H1 (cell line): ENCODE data around the gene RAMACL. TPM values are rescaled to one million over a fixed set of nuclear protein-coding genes. Genes with fewer than 3 reads are reported as not detected.

Experiments
- CTCF ChIA-PET: fragments of 300-600 bp; sonication (Branson Sonifier 250); formaldehyde crosslinking; loops from one replicate; lab custom pipeline; 2021; ENCODE audit not compliant: partially characterized antibody; lab: Charles Lee
- POLR2A ChIA-PET: fragments of 300-600 bp; sonication (Branson Sonifier 250); formaldehyde crosslinking; loops from one replicate; lab custom pipeline; 2021; ENCODE audit warnings: inconsistent platforms; ENCODE audit not compliant: partially characterized antibody; lab: Charles Lee
- DNase-seq, 2 experiments: peaks; one replicate each; pipeline versions ENCODE4 v3.0.0 to v3.0.0-alpha.2; 2010 to 2022; ENCODE audit warnings: low spot score in 2 of 2, low read depth in 1 of 2, mixed read lengths in 1 of 2
- FAIRE-seq: peaks from 2 replicates; lab custom pipeline; 2011; peaks lifted over from hg19 to GRCh38; lab: Jason Lieb, UNC
- H2AFZ ChIP-seq: 2 replicates; pipeline ENCODE4 v1.8.1; 2012; ENCODE audit warnings: low read length, inconsistent platforms
- H2AK5ac ChIP-seq: 2 replicates; pipeline ENCODE4 v1.6.1; 2013; ENCODE audit warnings: low read depth, low read length
- H2BK120ac ChIP-seq: replicated peaks from 2 replicates; pipeline ENCODE3; 2013; ENCODE audit warnings: low read depth, low read length, inconsistent platforms
- H2BK12ac ChIP-seq: 2 replicates; pipeline ENCODE4 v1.6.1; 2013; ENCODE audit warnings: low read depth, low read length
- H2BK15ac ChIP-seq: 2 replicates; pipeline ENCODE4 v1.6.1; 2013; ENCODE audit warnings: low read length
- H2BK20ac ChIP-seq: 2 replicates; pipeline ENCODE4 v1.6.1; 2013; ENCODE audit warnings: low read length
- H2BK5ac ChIP-seq: 2 replicates; pipeline ENCODE4 v1.6.1; 2013; ENCODE audit warnings: low read depth, low read length
- H3K14ac ChIP-seq: 2 replicates; pipeline ENCODE4 v1.6.1; 2013; ENCODE audit warnings: inconsistent platforms; ENCODE audit not compliant: insufficient read length
- H3K18ac ChIP-seq: 2 replicates; pipeline ENCODE4 v1.6.1; 2013; ENCODE audit warnings: low read length; ENCODE audit errors: extremely low read depth
- H3K23ac ChIP-seq: 2 replicates; pipeline ENCODE4 v1.6.1; 2013; ENCODE audit warnings: inconsistent platforms; ENCODE audit not compliant: insufficient read length
- H3K23me2 ChIP-seq: 2 replicates; pipeline ENCODE4 v1.6.1; 2013; ENCODE audit warnings: low read depth, low read length
- H3K27ac ChIP-seq: 2 replicates; pipeline ENCODE4 v1.6.1; 2011; ENCODE audit warnings: low read depth, low read length, inconsistent platforms
- H3K27me3 ChIP-seq, 4 experiments: replicated peaks in 1 of 4; 1 replicate in 1 of 4; 2 replicates in 3 of 4; pipeline versions ENCODE4 v1.6.1 to v1.8.1; 2011 to 2013; ENCODE audit warnings: low read length in 3 of 4, mild to moderate bottlenecking in 3 of 4, inconsistent platforms in 2 of 4, mixed read lengths in 2 of 4, moderate library complexity in 1 of 4; ENCODE audit not compliant: control insufficient read depth in 3 of 4, insufficient read depth in 3 of 4; ENCODE audit errors: extremely low read depth in 1 of 4
- H3K36me3 ChIP-seq, 4 experiments: 2 replicates each; pipeline versions ENCODE4 v1.6.1 to v1.8.1; 2011 to 2013; ENCODE audit warnings: mild to moderate bottlenecking in 4 of 4, low read length in 3 of 4, moderate library complexity in 2 of 4, control low read depth in 1 of 4, inconsistent platforms in 1 of 4; ENCODE audit not compliant: insufficient read depth in 4 of 4, control insufficient read depth in 2 of 4
- H3K4ac ChIP-seq: replicated peaks from 2 replicates; pipeline ENCODE3; 2013; ENCODE audit warnings: low read length, low read depth, mixed read lengths, inconsistent platforms; ENCODE audit not compliant: insufficient read length
- H3K4me1 ChIP-seq, 4 experiments: replicated peaks in 1 of 4; 1 replicate in 1 of 4; 2 replicates in 3 of 4; pipeline versions ENCODE4 v1.6.1 to v1.8.1; 2011 to 2013; ENCODE audit warnings: low read length in 3 of 4, inconsistent platforms in 2 of 4, mixed read lengths in 1 of 4; ENCODE audit not compliant: insufficient read depth in 4 of 4, control insufficient read depth in 3 of 4
- H3K4me2 ChIP-seq, 2 experiments: 2 replicates each; pipeline versions ENCODE4 v1.6.1 to v1.8.1; 2011 to 2013; ENCODE audit warnings: low read depth in 2 of 2, low read length in 2 of 2, control low read depth in 1 of 2, inconsistent platforms in 1 of 2, mild to moderate bottlenecking in 1 of 2; ENCODE audit not compliant: insufficient read depth in 1 of 2
- H3K4me3 ChIP-seq, 4 experiments: fragments of 200-600, 300-600 bp in 1 of 4; sonication (generic), shearing (Covaris generic), sonication (Bioruptor Twin) in 1 of 4; 2 replicates each; pipeline versions ENCODE4 v1.5.1 to v1.8.1; 2011 to 2016; ENCODE audit warnings: low read length in 4 of 4, low read depth in 3 of 4, control low read depth in 2 of 4, inconsistent platforms in 2 of 4, mild to moderate bottlenecking in 2 of 4, mixed read lengths in 1 of 4, moderate library complexity in 1 of 4; ENCODE audit not compliant: insufficient read depth in 2 of 4; ENCODE audit errors: extremely low read depth in 1 of 4
- H3K56ac ChIP-seq: replicated peaks from 2 replicates; pipeline ENCODE3; 2013; ENCODE audit warnings: low read depth, mild to moderate bottlenecking, mixed read lengths, low read length, inconsistent platforms; ENCODE audit not compliant: insufficient read length
- H3K79me1 ChIP-seq: 2 replicates; pipeline ENCODE4 v1.6.1; 2013; ENCODE audit warnings: low read depth, low read length, control low read depth
- H3K79me2 ChIP-seq, 2 experiments: 2 replicates each; pipeline versions ENCODE4 v1.6.1 to v1.8.1; 2012 to 2013; ENCODE audit warnings: low read length in 2 of 2, mild to moderate bottlenecking in 2 of 2, inconsistent platforms in 1 of 2; ENCODE audit not compliant: insufficient read depth in 2 of 2, control insufficient read depth in 1 of 2
- H3K9ac ChIP-seq, 4 experiments: replicated peaks in 1 of 4; 1 replicate in 1 of 4; 2 replicates in 3 of 4; pipeline versions ENCODE4 v1.6.1 to v1.8.1; 2011 to 2013; ENCODE audit warnings: low read depth in 3 of 4, low read length in 3 of 4, control low read depth in 2 of 4, mild to moderate bottlenecking in 2 of 4, moderate library complexity in 2 of 4, inconsistent platforms in 1 of 4; ENCODE audit errors: extremely low read depth in 1 of 4
- H3K9me3 ChIP-seq, 2 experiments: 2 replicates each; pipeline versions ENCODE4 v1.6.1 to v1.8.1; 2012 to 2013; ENCODE audit warnings: mild to moderate bottlenecking in 2 of 2, moderate library complexity in 2 of 2, control low read depth in 1 of 2, inconsistent platforms in 1 of 2, low read depth in 1 of 2, low read length in 1 of 2, mixed read lengths in 1 of 2; ENCODE audit not compliant: insufficient read depth in 2 of 2
- H4K20me1 ChIP-seq, 2 experiments: replicated peaks in 1 of 2; 2 replicates each; pipeline versions ENCODE3 to v1.8.1; 2011 to 2013; ENCODE audit warnings: inconsistent platforms in 2 of 2, low read length in 2 of 2, mild to moderate bottlenecking in 1 of 2; ENCODE audit not compliant: insufficient read depth in 2 of 2, control insufficient read depth in 1 of 2
- H4K5ac ChIP-seq: 2 replicates; pipeline ENCODE4 v1.6.1; 2013; ENCODE audit warnings: low read length, low read depth, mixed read lengths, inconsistent platforms; ENCODE audit not compliant: insufficient read length
- H4K8ac ChIP-seq: 2 replicates; pipeline ENCODE4 v1.8.0; 2013; ENCODE audit warnings: mild to moderate bottlenecking, moderate library complexity, low read length, inconsistent platforms; ENCODE audit not compliant: insufficient read depth; ENCODE audit errors: extremely low read depth
- H4K91ac ChIP-seq: replicated peaks from 2 replicates; pipeline ENCODE3; 2013; ENCODE audit warnings: low read length, mixed read lengths, inconsistent platforms; ENCODE audit not compliant: insufficient read length
- EGR1 ChIP-seq: IDR thresholded peaks from 2 replicates; pipeline ENCODE4 v1.6.1; 2011; ENCODE audit warnings: low read depth, low read length, borderline replicate concordance
- GTF2F1 ChIP-seq: IDR thresholded peaks from 2 replicates; pipeline ENCODE4 v1.6.1; 2012; ENCODE audit warnings: low read depth, low read length, improper control_type of control experiment, borderline replicate concordance
- KDM1A ChIP-seq: fragments of 200-600, 300-600 bp; sonication (generic); IDR thresholded peaks from 2 replicates; pipeline ENCODE4 v1.7.1; 2016; ENCODE audit warnings: mild to moderate bottlenecking, low read length, borderline replicate concordance
- RNF2 ChIP-seq: fragments of 200-900, 300-1000 bp; sonication (generic); IDR thresholded peaks from 2 replicates; pipeline ENCODE4 v1.7.1; 2016; ENCODE audit warnings: borderline replicate concordance, low read depth, mild to moderate bottlenecking, antibody characterized with exemption, low read length; ENCODE audit not compliant: poor library complexity, severe bottlenecking; ENCODE audit errors: missing control alignments
- SAP30 ChIP-seq: fragments of 300-600 bp; sonication (generic); IDR thresholded peaks from 2 replicates; pipeline ENCODE4 v1.7.1; 2012; ENCODE audit warnings: low read length, moderate library complexity, mild to moderate bottlenecking, inconsistent platforms; ENCODE audit not compliant: insufficient read depth, insufficient replicate concordance
- SIN3A ChIP-seq, 2 experiments: IDR thresholded peaks in 1 of 2; conservative IDR thresholded peaks in 1 of 2; 2 replicates each; pipeline ENCODE4 v1.6.1; 2011 to 2012; ENCODE audit warnings: low read length in 2 of 2, improper control_type of control experiment in 1 of 2, low read depth in 1 of 2, mild to moderate bottlenecking in 1 of 2
- SIX5 ChIP-seq: IDR thresholded peaks from 2 replicates; pipeline ENCODE4 v1.6.1; 2011; ENCODE audit warnings: mild to moderate bottlenecking, low read depth, low read length
- SUZ12 ChIP-seq: fragments of 200-600 bp; sonication (generic); IDR thresholded peaks from 2 replicates; pipeline ENCODE4 v1.6.1; 2012; ENCODE audit warnings: mild to moderate bottlenecking, inconsistent platforms, low read length, moderate library complexity, mixed read lengths
- TAF1 ChIP-seq: IDR thresholded peaks from 2 replicates; pipeline ENCODE4 v1.6.1; 2011; ENCODE audit warnings: mild to moderate bottlenecking, low read depth, low read length
- ZNF274 ChIP-seq: IDR thresholded peaks from 2 replicates; pipeline ENCODE4 v1.7.0; 2012; ENCODE audit warnings: low read length, borderline replicate concordance; ENCODE audit errors: extremely low read depth
- WGBS, 2 experiments: shearing (Covaris generic) in 1 of 2; methylation state at CpG; one replicate each; pipeline versions ENCODE4 v1.1.6 to v1.1.7; 2013 to 2015; ENCODE audit warnings: low lambda C conversion rate in 2 of 2, mixed read lengths in 2 of 2, inconsistent platforms in 1 of 2, low coverage in 1 of 2, missing lambda C conversion rate in 1 of 2; ENCODE audit not compliant: insufficient replicate concordance in 2 of 2, insufficient coverage in 1 of 2, insufficient read length in 1 of 2; ENCODE audit errors: extremely low coverage in 1 of 2, missing lambda C conversion rate in 1 of 2; 5-methylcytosine and 5-hydroxymethylcytosine counted together
- polyA plus RNA-seq, 7 experiments: library from polyadenylated mRNA; depleted of rRNA in 3 of 7; stranded (reverse) in 5 of 7; unstranded in 2 of 7; fragments of >200 nt in 5 of 7; fragments of 200-250 nt in 2 of 7; gene quantifications; 1 replicate in 5 of 7; 2 replicates in 1 of 7; 4 replicates in 1 of 7; pipeline versions ENCODE4 v1.2.1 to v1.2.3, GENCODE V29; 2011 to 2013; ENCODE audit warnings: missing spikeins in 2 of 7, mixed read lengths in 2 of 7
- total RNA-seq: library from RNA; stranded (reverse); fragmentation: NEBNext Ultra II Directional; extraction: Animal tissue kit (Norgen Biotek cat#: 25700); gene quantifications from 2 replicates; pipeline ENCODE4 v1.2.1, GENCODE V29; 2021

The RAMACL gene
- total and polyA plus RNA-seq, 2 of the 8 experiments (the other 6 are each of a cell fraction or from before 2014, with no cell fraction given), result 0.23 to 0.97 TPM

- Histone ChIP-seq H3K79me2 (no peaks in the 10 kb centered on the region), H3K36me3 (peaks cover 0 to 16% (median 0%) of the 10 kb centered on the region in 4 experiments; a peak in 3 of 8 replicates), H3K27ac (no peak overlapping the region), H2BK20ac (no peak overlapping the region), H2AFZ (no peak overlapping the region), H3K14ac (no peak overlapping the region), H4K5ac (no peak overlapping the region), H3K4ac (no peak overlapping the region), H2BK15ac (no peak overlapping the region), H4K91ac (no peak overlapping the region), H4K20me1 (peaks cover 0 to 2% of the 10 kb centered on the region in 2 experiments), H3K79me1 (no peaks in the 10 kb centered on the region; the same call in 1 of the 2 replicates), H3K4me2 (no peak overlapping the region), H2BK12ac (no peak overlapping the region), H3K27me3 (no peaks in the 10 kb centered on the region), H3K23ac (no peak overlapping the region), H3K18ac (no peak overlapping the region), H3K23me2 (no peaks in the 10 kb centered on the region), H2BK120ac (no peak overlapping the region), H3K9ac (no peak overlapping the region), H4K8ac (no peak overlapping the region), H2BK5ac (no peak overlapping the region), H3K4me1 (peaks cover 0 to 2% (median under 1%) of the 10 kb centered on the region in 4 experiments; a peak in 3 of 7 replicates), H3K56ac (no peak overlapping the region), H2AK5ac (no peak overlapping the region), H3K4me3 (no peak overlapping the region), H3K9me3 (no peaks in the 10 kb centered on the region)
- DNase-seq (no peak), FAIRE-seq (no peak)
- ChIA-PET CTCF (interaction anchor here (0.6 to 1.9 kb wide), 7 partner anchors 9 to 78 kb away, joined by 3 to 10 read pairs (median 4); no protein-coding TSS in a partner anchor), POLR2A (interaction anchor here (3.3 kb wide), 1 partner anchor 10 kb away, joined by 11 read pairs; no protein-coding TSS in a partner anchor)
- no peak for TF ChIP-seq ZNF274
- TF ChIP-seq SUZ12, result no peak
- TF ChIP-seq SIN3A (conservative IDR thresholded peaks at IDR 0.05 in 1 of 2, IDR thresholded peaks at IDR 0.05 in 1 of 2; ENCODE audit: low read depth in 1 of 2, low read length in 2 of 2), result no peak
- no peak for TF ChIP-seq GTF2F1
- TF ChIP-seq RNF2, result no peak
- no peak for TF ChIP-seq KDM1A
- TF ChIP-seq SIX5, result no peak
- no peak for TF ChIP-seq SAP30
- no peak for TF ChIP-seq TAF1
- no peak for TF ChIP-seq EGR1
- WGBS, 2 experiments, result 90% methylated on average over 17 of the region's 17 CpGs; no CpG with 5 or more reads in 1 of the 2 experiments
Observed at GRCh38 chr6:166534658-166535406, 51.6 kb downstream of the RAMACL start.
